Epithelial cell of esophagus (primary cell): ENCODE results near the gene RPTOR.

ENCODE experiments used
- DNase-seq: peaks from one replicate; pipeline ENCODE4 v3.0.0; 2010; ENCODE audit warnings: low read depth
- H3K4me3 ChIP-seq: 2 replicates; pipeline ENCODE4 v1.5.1; 2011; ENCODE audit warnings: mild to moderate bottlenecking, low read length, control low read depth
- CTCF ChIP-seq: IDR thresholded peaks from 2 replicates; pipeline ENCODE4 v1.5.1; 2011; ENCODE audit warnings: low read depth, mild to moderate bottlenecking, low read length, control low read depth, inconsistent platforms; ENCODE audit not compliant: insufficient read depth; ENCODE audit errors: missing control alignments

RPTOR gene

GRCh38 chr17:80876950-80877728, 332.5 kb downstream of the RPTOR start:
- no peak overlapping the region for H3K4me3 ChIP-seq
- no peak for DNase-seq

GRCh38 chr17:80877729-80878303, 333.2 kb downstream of the RPTOR start:
- DNase-seq: no peak
- H3K4me3 ChIP-seq: no peak overlapping the region
- TF ChIP-seq CTCF: no peak

More at GRCh38 chr17:80876950-80877728, 332.5 kb downstream of the RPTOR start:
- no peak for TF ChIP-seq CTCF

GRCh38 chr17:80878876-80879722, 334.5 kb downstream of the RPTOR start:
- no peak for TF ChIP-seq CTCF
- no peak for DNase-seq
- H3K4me3 ChIP-seq: no peak overlapping the region

- no peak for DNase-seq
- H3K4me3 ChIP-seq: no peak overlapping the region
- TF ChIP-seq CTCF: no peak
Measured at GRCh38 chr17:80879723-80880647, 335.3 kb downstream of the RPTOR start.

- no peak for TF ChIP-seq CTCF
- H3K4me3 ChIP-seq: no peak overlapping the region
- DNase-seq: no peak
Measured at GRCh38 chr17:80880648-80880985, 336.0 kb downstream of the RPTOR start.

GRCh38 chr17:80881306-80881705, 336.7 kb downstream of the RPTOR start:
- no peak for TF ChIP-seq CTCF
- DNase-seq: no peak
- H3K4me3 ChIP-seq: no peak overlapping the region
